A673 (cell line): ENCODE results near the gene KDM8. TPM values are rescaled to one million over a fixed set of nuclear protein-coding genes. Genes with fewer than 3 reads are reported as not detected.

Experiments
- BruUV-seq: library from RNA; stranded (reverse); fragments of 400-500 nt; replicated peaks from 2 replicates; lab custom pipeline; 2021; lab: Mats Ljungman, UMichigan
- CTCF ChIA-PET: fragments of 300-600 bp; sonication (Branson Sonifier 250); formaldehyde crosslinking; loops from one replicate; lab custom pipeline; 2022; ENCODE audit warnings: antibody characterized with exemption; lab: Charles Lee
- POLR2A ChIA-PET: fragments of 300-600 bp; sonication (Branson Sonifier 250); formaldehyde crosslinking; loops from one replicate; lab custom pipeline; 2022; ENCODE audit warnings: antibody characterized with exemption; ENCODE audit not compliant: low non-redundant PET; lab: Charles Lee
- DNase-seq: peaks from one replicate; pipeline ENCODE4 v3.0.0-alpha.2; 2015; ENCODE audit warnings: low spot score
- H3K27ac ChIP-seq: fragments of 200-600 bp; sonication (generic); 2 replicates; pipeline ENCODE4 v1.5.1; 2016; ENCODE audit warnings: mixed run types, low read depth, mild to moderate bottlenecking, mixed read lengths, antibody characterized with exemption, low read length; ENCODE audit not compliant: poor library complexity, severe bottlenecking
- H3K27me3 ChIP-seq: fragments of 200-600 bp; sonication (generic); replicated peaks from 2 replicates; pipeline ENCODE4 v1.6.1; 2017; ENCODE audit warnings: mixed run types, low read depth, mild to moderate bottlenecking, mixed read lengths, antibody characterized with exemption, low read length; ENCODE audit not compliant: insufficient read depth, poor library complexity
- H3K36me3 ChIP-seq: fragments of 200-600 bp; sonication (generic); 2 replicates; pipeline ENCODE4 v1.6.1; 2016; ENCODE audit warnings: mixed run types, mild to moderate bottlenecking, mixed read lengths, antibody characterized with exemption, low read length; ENCODE audit not compliant: insufficient read depth, poor library complexity, severe bottlenecking
- H3K4me1 ChIP-seq: fragments of 200-600 bp; sonication (generic); 2 replicates; pipeline ENCODE4 v1.6.1; 2017; ENCODE audit warnings: mixed run types, mild to moderate bottlenecking, mixed read lengths, antibody characterized with exemption, low read length; ENCODE audit not compliant: insufficient read depth, poor library complexity, severe bottlenecking
- H3K4me3 ChIP-seq: fragments of 200-600 bp; sonication (generic); 2 replicates; pipeline ENCODE4 v1.5.1; 2016; ENCODE audit warnings: low read depth, mixed run types, mild to moderate bottlenecking, mixed read lengths, low read length; ENCODE audit not compliant: poor library complexity, severe bottlenecking
- H3K9me3 ChIP-seq: fragments of 200-600 bp; sonication (generic); 2 replicates; pipeline ENCODE4 v1.6.1; 2016; ENCODE audit warnings: mixed run types, low read depth, mild to moderate bottlenecking, mixed read lengths, antibody characterized with exemption, low read length; ENCODE audit not compliant: poor library complexity, severe bottlenecking
- CTCF ChIP-seq: fragments of 300-800, 200-600 bp; sonication (generic); conservative IDR thresholded peaks from 2 replicates; pipeline ENCODE4 v1.5.1; 2017; ENCODE audit warnings: low read depth, mild to moderate bottlenecking, antibody characterized with exemption, low read length, moderate library complexity, mixed read lengths
- EZH2 ChIP-seq: fragments of 200-600 bp; sonication (generic); IDR thresholded peaks from 2 replicates; pipeline ENCODE4 v1.6.1; 2017; ENCODE audit warnings: borderline replicate concordance, low read depth, mild to moderate bottlenecking, mixed read lengths, antibody characterized with exemption, low read length; ENCODE audit not compliant: poor library complexity, severe bottlenecking
- intact Hi-C: fragments of 100-400 bp; cut with micrococcal nuclease; formaldehyde crosslinking; loops from one replicate; pipeline ENCODE4 v1.10.0; 2022; ENCODE audit not compliant: unreplicated experiment
- total RNA-seq: library from RNA; stranded (reverse); gene quantifications from 2 replicates; pipeline ENCODE4 v1.2.3, GENCODE V29; 2021

The KDM8 gene
- total RNA-seq, 1 experiment from 2014 or later, result 8.8 TPM

- H3K4me3 ChIP-seq, result no peak overlapping the region
- ChIA-PET POLR2A (no interaction called here), CTCF (no interaction called here)
- TF ChIP-seq CTCF, result no peak
- no peak for TF ChIP-seq EZH2
- H3K9me3 ChIP-seq, result no peaks in the 10 kb centered on the region
- no peaks in the 10 kb centered on the region for H3K36me3 ChIP-seq
- peaks cover 9% of the 10 kb centered on the region for H3K4me1 ChIP-seq
- DNase-seq, result no peak
- BruUV-seq, result no TSS peak
- no peak overlapping the region for H3K27ac ChIP-seq
- intact Hi-C loops, result no loop called here
- no peaks in the 10 kb centered on the region for H3K27me3 ChIP-seq
Observed at GRCh38 chr16:27251541-27252205, 48.3 kb downstream of the KDM8 start.

GRCh38 chr16:27252206-27252585 lies 48.9 kb downstream of the KDM8 start:
- Histone ChIP-seq H3K27ac (no peak overlapping the region), H3K9me3 (no peaks in the 10 kb centered on the region)
- CTCF ChIA-PET, result no interaction called here

GRCh38 chr16:27253526-27253930 lies 50.2 kb downstream of the KDM8 start:
- H3K4me3 ChIP-seq, result no peak overlapping the region
- no peaks in the 10 kb centered on the region for H3K9me3 ChIP-seq
- no peak overlapping the region for H3K27ac ChIP-seq
- BruUV-seq, result no TSS peak
- intact Hi-C loops, result no loop called here
- no peak for TF ChIP-seq EZH2
- peak; percentile 49 for DNase-seq
- H3K27me3 ChIP-seq, result no peaks in the 10 kb centered on the region
- ChIA-PET POLR2A (no interaction called here), CTCF (no interaction called here)
- H3K36me3 ChIP-seq, result no peaks in the 10 kb centered on the region
- H3K4me1 ChIP-seq, result peaks cover 9% of the 10 kb centered on the region

More at GRCh38 chr16:27252206-27252585, 48.9 kb downstream of the KDM8 start:
- Histone ChIP-seq H3K4me1 (peaks cover 9% of the 10 kb centered on the region), H3K36me3 (no peaks in the 10 kb centered on the region), H3K27me3 (no peaks in the 10 kb centered on the region), H3K4me3 (no peak overlapping the region)
- BruUV-seq, result no TSS peak
- DNase-seq, result no peak
- POLR2A ChIA-PET, result no interaction called here
- intact Hi-C loops, result no loop called here
- TF ChIP-seq EZH2, result no peak
- TF ChIP-seq CTCF, result no peak
